GM12878 (cell line): ENCODE measurements around the gene SLC44A3. TPM values are rescaled to one million over a fixed set of nuclear protein-coding genes. Genes with fewer than 3 reads are reported as not detected.

Experiments
- ATAC-seq: fragments of 200-7000 bp; cut with Tn5 transposase; 3 replicates; pipeline ENCODE4 v1.9.1; 2020; ENCODE audit warnings: mild to moderate bottlenecking, moderate library complexity
- BruUV-seq: library from RNA; stranded (reverse); fragments of 400-500 nt; replicated peaks from 2 replicates; lab custom pipeline; 2021; lab: Mats Ljungman, UMichigan
- CTCF ChIA-PET: fragments of 300-600 bp; sonication (Branson Sonifier 250); formaldehyde crosslinking; extraction: SDS; loops from one replicate; lab custom pipeline; 2021; ENCODE audit warnings: inconsistent platforms; lab: Yijun Ruan, JAX
- POLR2A ChIA-PET: fragments of 350-600 bp; formaldehyde crosslinking; extraction: SDS; loops from one replicate; lab custom pipeline; 2021; ENCODE audit warnings: inconsistent platforms; lab: Charles Lee
- RAD21 ChIA-PET: fragments of 300-600 bp; sonication (Branson Sonifier 250); formaldehyde crosslinking; loops from one replicate; lab custom pipeline; 2023; ENCODE audit warnings: antibody characterized with exemption; ENCODE audit not compliant: unreplicated experiment; lab: Charles Lee
- SMC1A ChIA-PET: fragments of 300-600 bp; sonication (Branson Sonifier 250); formaldehyde crosslinking; loops from one replicate; lab custom pipeline; 2023; ENCODE audit not compliant: unreplicated experiment, uncharacterized antibody; lab: Charles Lee
- DNase-seq: peaks from one replicate; pipeline ENCODE4 v3.0.0-alpha.2; 2011; ENCODE audit warnings: low read depth, low spot score
- FAIRE-seq: peaks from 3 replicates; lab custom pipeline; 2011; peaks lifted over from hg19 to GRCh38; lab: Jason Lieb, UNC
- H2AFZ ChIP-seq: 2 replicates; pipeline ENCODE4 v1.6.0; 2011; ENCODE audit warnings: low read depth, low read length, control low read depth; ENCODE audit not compliant: control insufficient read depth
- H3K27ac ChIP-seq: 2 replicates; pipeline ENCODE4 v1.5.1; 2011; ENCODE audit warnings: control low read depth; ENCODE audit not compliant: control insufficient read depth, insufficient read depth
- H3K27me3 ChIP-seq, 2 experiments: replicated peaks in 1 of 2; 2 replicates each; pipeline versions ENCODE4 v1.6.0 to v1.6.1; 2011; ENCODE audit warnings: low read length in 1 of 2; ENCODE audit not compliant: control insufficient read depth in 2 of 2, insufficient read depth in 2 of 2
- H3K36me3 ChIP-seq, 2 experiments: 2 replicates each; pipeline ENCODE4 v1.5.1; 2011; ENCODE audit warnings: low read length in 1 of 2; ENCODE audit not compliant: control insufficient read depth in 2 of 2, insufficient read depth in 2 of 2
- H3K4me1 ChIP-seq: 2 replicates; pipeline ENCODE4 v1.6.1; 2011; ENCODE audit warnings: mild to moderate bottlenecking, low read length, moderate library complexity, mixed read lengths; ENCODE audit not compliant: control insufficient read depth, insufficient read depth
- H3K4me2 ChIP-seq: 2 replicates; pipeline ENCODE4 v1.6.0; 2011; ENCODE audit warnings: control low read depth; ENCODE audit not compliant: control insufficient read depth, insufficient read depth
- H3K4me3 ChIP-seq: fragments of 200-600 bp; sonication (generic); 2 replicates; pipeline ENCODE4 v1.5.1; 2016
- H3K79me2 ChIP-seq: 2 replicates; pipeline ENCODE4 v1.6.0; 2011; ENCODE audit warnings: low read length; ENCODE audit not compliant: control insufficient read depth, insufficient read depth
- H3K9ac ChIP-seq: 2 replicates; pipeline ENCODE4 v1.8.0; 2011; ENCODE audit warnings: low read length, control low read depth, mixed read lengths; ENCODE audit not compliant: control insufficient read depth, insufficient read depth
- H3K9me3 ChIP-seq: replicated peaks from 3 replicates; pipeline ENCODE4 v1.5.1; 2011; ENCODE audit warnings: mild to moderate bottlenecking, low read length; ENCODE audit not compliant: control insufficient read depth, insufficient read depth
- H4K20me1 ChIP-seq: 2 replicates; pipeline ENCODE4 v1.6.0; 2011; ENCODE audit not compliant: control insufficient read depth, insufficient read depth
- FOXK2 ChIP-seq: fragments of 450-650 bp; IDR thresholded peaks from 2 replicates; pipeline ENCODE4 v1.6.1; 2017; ENCODE audit warnings: mild to moderate bottlenecking, moderate library complexity
- SP1 ChIP-seq: IDR thresholded peaks from one replicate; pipeline ENCODE4 v1.6.1; 2011; ENCODE audit warnings: low read depth, low read length
- SREBF1 ChIP-seq: IDR thresholded peaks from 2 replicates; pipeline ENCODE4 v1.6.1; 2012; ENCODE audit warnings: mild to moderate bottlenecking, low read length
- WGBS: methylation state at CpG from one replicate; pipeline ENCODE4 v1.1.6; 2016; ENCODE audit warnings: low lambda C conversion rate; ENCODE audit not compliant: insufficient replicate concordance, insufficient coverage; ENCODE audit errors: missing lambda C conversion rate; 5-methylcytosine and 5-hydroxymethylcytosine counted together
- in situ Hi-C: fragments of 300-500 bp; cut with MboI; formaldehyde crosslinking; loops from 9 replicates; pipeline ENCODE4 v1.14.3; 2018; ENCODE audit warnings: mixed read lengths
- intact Hi-C: fragments of 100-400 bp; cut with micrococcal nuclease; formaldehyde crosslinking; loops from one replicate; pipeline ENCODE4 v1.14.2; 2022; ENCODE audit not compliant: unreplicated experiment
- polyA plus RNA-seq, 11 experiments: library from polyadenylated mRNA; depleted of rRNA in 4 of 11; unstranded in 6 of 11; stranded (reverse) in 5 of 11; fragments of >200 nt; fragmentation: Nextera tagmentation in 4 of 11; fragmentation: Illumina TruSeq in 1 of 11; extraction: Ambion mirVana in 4 of 11; extraction: Trizol in 1 of 11; gene quantifications; 1 replicate in 1 of 11; 2 replicates in 10 of 11; pipeline versions ENCODE4 v1.2.1 to v1.2.3, GENCODE V29; 2011 to 2016; ENCODE audit warnings: inconsistent platforms in 2 of 11, missing spikeins in 2 of 11, low read depth in 1 of 11
- total RNA-seq, 4 experiments: library from RNA; depleted of rRNA in 3 of 4; stranded (reverse); fragments of >200 nt in 3 of 4; fragmentation: Illumina TruSeq in 1 of 4; extraction: Trizol in 1 of 4; gene quantifications; 2 replicates each; pipeline versions ENCODE4 v1.2.1 to v1.2.3, GENCODE V29; 2013 to 2021
- TF ChIP-seq, protein P1 (sequence below): IDR thresholded peaks from 2 replicates; pipeline ENCODE4 v1.6.1; 2011; ENCODE audit warnings: low read depth, low read length, improper control_type of control experiment, borderline replicate concordance
- TF ChIP-seq, protein P2 (sequence below): fragments of 450-650 bp; IDR thresholded peaks from 2 replicates; pipeline ENCODE4 v1.6.1; 2017; ENCODE audit warnings: mild to moderate bottlenecking, moderate library complexity

SLC44A3 gene
- total and polyA plus RNA-seq, 10 of the 15 experiments (the other 5 are each of a cell fraction or from before 2014, with no cell fraction given) = not detected

DNA sequence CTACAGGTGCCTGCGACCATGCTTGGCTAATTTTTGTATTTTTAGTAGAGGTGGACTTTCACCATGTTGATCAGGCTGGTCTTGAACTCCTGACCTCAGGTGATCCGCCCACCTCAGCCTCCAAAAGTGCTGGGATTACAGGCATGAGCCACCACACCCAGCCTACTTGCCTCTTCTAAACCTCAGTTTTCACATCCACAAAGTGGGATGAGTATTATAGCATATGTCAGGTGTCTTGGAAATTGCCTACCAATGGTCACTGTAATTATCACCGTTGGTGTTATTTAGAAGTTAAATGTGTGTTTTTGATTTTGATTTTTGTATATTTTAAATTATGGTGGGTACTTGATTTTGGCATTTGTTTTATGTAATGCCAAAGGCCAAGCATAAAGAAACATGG, 36.7 kb downstream of the SLC44A3 start:
- Histone ChIP-seq H3K27ac (no peak overlapping the region), H3K4me1 (no peaks in the 10 kb centered on the region), H3K79me2 (no peaks in the 10 kb centered on the region), H4K20me1 (no peaks in the 10 kb centered on the region), H3K4me3 (no peak overlapping the region), H3K4me2 (no peak overlapping the region), H3K9ac (no peak overlapping the region), H3K9me3 (no peaks in the 10 kb centered on the region), H3K36me3 (no peaks in the 10 kb centered on the region), H3K27me3 (no peaks in the 10 kb centered on the region; a peak in 1 of 4 replicates), H2AFZ (no peak overlapping the region)
- no TSS peak for BruUV-seq
- in situ Hi-C loops (no loop called here), intact Hi-C loops (loop anchor here (10.0 kb wide), 1 partner anchor 378 kb away; the partner anchor contains the start of gene RWDD3)
- ChIA-PET SMC1A (interaction anchor here (4.6 to 5.5 kb wide), 2 partner anchors 184 to 187 kb away, joined by 52 to 56 read pairs; no protein-coding TSS in a partner anchor), RAD21 (interaction anchor here (0.6 to 3.6 kb wide), 3 partner anchors 184 to 691 kb away, joined by 3 to 67 read pairs (median 67); no protein-coding TSS in a partner anchor), CTCF (interaction anchor here (0.7 to 6.6 kb wide), 8 partner anchors 8 to 196 kb away, joined by 3 to 120 read pairs (median 6); no protein-coding TSS in a partner anchor), POLR2A (no interaction called here)
- TF ChIP-seq, protein P1, sequence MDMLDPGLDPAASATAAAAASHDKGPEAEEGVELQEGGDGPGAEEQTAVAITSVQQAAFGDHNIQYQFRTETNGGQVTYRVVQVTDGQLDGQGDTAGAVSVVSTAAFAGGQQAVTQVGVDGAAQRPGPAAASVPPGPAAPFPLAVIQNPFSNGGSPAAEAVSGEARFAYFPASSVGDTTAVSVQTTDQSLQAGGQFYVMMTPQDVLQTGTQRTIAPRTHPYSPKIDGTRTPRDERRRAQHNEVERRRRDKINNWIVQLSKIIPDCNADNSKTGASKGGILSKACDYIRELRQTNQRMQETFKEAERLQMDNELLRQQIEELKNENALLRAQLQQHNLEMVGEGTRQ = no peak
- TF ChIP-seq SP1 (no peak), SREBF1 (no peak), FOXK2 (no peak)
- TF ChIP-seq, protein P2, sequence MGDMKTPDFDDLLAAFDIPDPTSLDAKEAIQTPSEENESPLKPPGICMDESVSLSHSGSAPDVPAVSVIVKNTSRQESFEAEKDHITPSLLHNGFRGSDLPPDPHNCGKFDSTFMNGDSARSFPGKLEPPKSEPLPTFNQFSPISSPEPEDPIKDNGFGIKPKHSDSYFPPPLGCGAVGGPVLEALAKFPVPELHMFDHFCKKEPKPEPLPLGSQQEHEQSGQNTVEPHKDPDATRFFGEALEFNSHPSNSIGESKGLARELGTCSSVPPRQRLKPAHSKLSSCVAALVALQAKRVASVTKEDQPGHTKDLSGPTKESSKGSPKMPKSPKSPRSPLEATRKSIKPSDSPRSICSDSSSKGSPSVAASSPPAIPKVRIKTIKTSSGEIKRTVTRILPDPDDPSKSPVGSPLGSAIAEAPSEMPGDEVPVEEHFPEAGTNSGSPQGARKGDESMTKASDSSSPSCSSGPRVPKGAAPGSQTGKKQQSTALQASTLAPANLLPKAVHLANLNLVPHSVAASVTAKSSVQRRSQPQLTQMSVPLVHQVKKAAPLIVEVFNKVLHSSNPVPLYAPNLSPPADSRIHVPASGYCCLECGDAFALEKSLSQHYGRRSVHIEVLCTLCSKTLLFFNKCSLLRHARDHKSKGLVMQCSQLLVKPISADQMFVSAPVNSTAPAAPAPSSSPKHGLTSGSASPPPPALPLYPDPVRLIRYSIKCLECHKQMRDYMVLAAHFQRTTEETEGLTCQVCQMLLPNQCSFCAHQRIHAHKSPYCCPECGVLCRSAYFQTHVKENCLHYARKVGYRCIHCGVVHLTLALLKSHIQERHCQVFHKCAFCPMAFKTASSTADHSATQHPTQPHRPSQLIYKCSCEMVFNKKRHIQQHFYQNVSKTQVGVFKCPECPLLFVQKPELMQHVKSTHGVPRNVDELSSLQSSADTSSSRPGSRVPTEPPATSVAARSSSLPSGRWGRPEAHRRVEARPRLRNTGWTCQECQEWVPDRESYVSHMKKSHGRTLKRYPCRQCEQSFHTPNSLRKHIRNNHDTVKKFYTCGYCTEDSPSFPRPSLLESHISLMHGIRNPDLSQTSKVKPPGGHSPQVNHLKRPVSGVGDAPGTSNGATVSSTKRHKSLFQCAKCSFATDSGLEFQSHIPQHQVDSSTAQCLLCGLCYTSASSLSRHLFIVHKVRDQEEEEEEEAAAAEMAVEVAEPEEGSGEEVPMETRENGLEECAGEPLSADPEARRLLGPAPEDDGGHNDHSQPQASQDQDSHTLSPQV = no peak
- DNase-seq (no peak), FAIRE-seq (no peak), ATAC-seq (no peak)
- 25% methylated on average over 3 of the region's 3 CpGs for WGBS
